Heart right ventricle (tissue), 16 donors: ENCODE data around the gene FRRS1L. TPM values are rescaled to one million over a fixed set of nuclear protein-coding genes. Genes with fewer than 3 reads are reported as not detected.
A peak's percentile ranks its signal among the peaks of the same experiment; 100 is the strongest.

Experiments used
- ATAC-seq, 8 donors: fragments of 200-7000 bp; cut with Tn5 transposase; one replicate each; pipeline ENCODE4 v1.9.1; 2020; ENCODE audit warnings: mild to moderate bottlenecking in 8 of 8, moderate library complexity in 8 of 8, moderate number of reproducible peaks in 1 of 8
- DNase-seq, 2 donors: peaks; one replicate each; pipeline ENCODE4 v3.0.0-alpha.2; 2020
- H3K27ac ChIP-seq, 10 donors: fragments of 200-600 bp; sonication (generic) in 2 of 10; one replicate each; pipeline versions ENCODE4 v1.5.0 to v1.8.0; 2020 to 2022; ENCODE audit warnings: mild to moderate bottlenecking in 3 of 10
- H3K27me3 ChIP-seq, 7 donors: fragments of 200-600 bp; one replicate each; pipeline ENCODE4 v1.8.0; 2021 to 2022; ENCODE audit warnings: mild to moderate bottlenecking in 2 of 7
- H3K36me3 ChIP-seq, 9 donors: fragments of 200-600 bp; sonication (generic) in 1 of 9; one replicate each; pipeline versions ENCODE4 v1.5.0 to v1.8.0; 2020 to 2022; ENCODE audit warnings: mild to moderate bottlenecking in 2 of 9
- H3K4me1 ChIP-seq, 9 donors: fragments of 200-600 bp; sonication (generic) in 1 of 9; one replicate each; pipeline versions ENCODE4 v1.5.0 to v1.8.0; 2020 to 2022; ENCODE audit warnings: mild to moderate bottlenecking in 4 of 9
- H3K4me3 ChIP-seq, 10 donors: fragments of 200-600 bp; sonication (generic) in 2 of 10; one replicate each; pipeline versions ENCODE4 v1.5.0 to v1.8.0; 2020 to 2022; ENCODE audit warnings: mild to moderate bottlenecking in 7 of 10, moderate library complexity in 2 of 10
- H3K9me3 ChIP-seq, 11 donors: fragments of 200-600 bp in 10 of 11; sonication (generic) in 2 of 11; one replicate each; pipeline versions ENCODE4 v1.5.0 to v1.8.0; 2013 to 2022; ENCODE audit warnings: mild to moderate bottlenecking in 2 of 11, control low read depth in 1 of 11, moderate library complexity in 1 of 11
- WGBS, 2 donors: extraction: QIAGEN DNeasy Blood & Tissue Kit; methylation state at CpG; one replicate each; pipeline ENCODE4 v1.1.7; 2013; ENCODE audit warnings: inconsistent platforms in 1 of 2; 5-methylcytosine and 5-hydroxymethylcytosine counted together
- intact Hi-C, 10 donors: fragments of 100-400 bp; cut with DNase I; formaldehyde crosslinking; loops; one replicate each; pipeline versions ENCODE4 v1.11.1 to v1.14.2; 2022
- polyA plus RNA-seq, 2 donors: library from polyadenylated mRNA; stranded (reverse); fragments of 200-250 nt; gene quantifications; one replicate each; pipeline ENCODE4 v1.2.3, GENCODE V29; 2013
- total RNA-seq, 10 donors: library from RNA; stranded (reverse); fragmentation: NEBNext Ultra II Directional in 3 of 10; extraction: Animal tissue kit (Norgen Biotek cat#: 25700) in 3 of 10; gene quantifications; one replicate each; pipeline versions ENCODE4 v1.2.1 to v1.2.4, GENCODE V29; 2021 to 2023
- TF ChIP-seq, protein P1 (sequence below), 9 donors: fragments of 200-600 bp; sonication (generic) in 2 of 9; IDR thresholded peaks; one replicate each; pipeline versions ENCODE4 v1.5.0 to v1.8.0; 2021 to 2022; ENCODE audit warnings: antibody characterized with exemption in 9 of 9, mild to moderate bottlenecking in 5 of 9, moderate library complexity in 1 of 9
- donor health status: Arrhythmogenic right ventricular cardiomyopathy.
- donor health status: ischemic (EF 13 %, LVEDD 7.1; RV severe dilation, severe dysfunction).
- donor health status: healthy with polysubstance abuse.
- donor health status: DM: no; HTN: yes; CAD: no.
- donor health status: DM: no; HTN: no; CAD: no.
- donor health status: ischemic (EF 25% LVEDD 6.9; RV normal size, moderate dysfunction).
- donor health status: ischemic (EF 25% LVEDD 5.7; RV mildly dilated, moderate dysfunction).
- donor health status: healthy.
- donor health status: DM: yes; HTN: yes; CAD: no.
- donor health status: Ischemic cardiomyopathy.
- donor health status: ischemic (EF 35%, LVEDD 5.7; RV mildly dilated, moderate dysfunction).
- donor health status: nonischemic (EF 11% LVEDD 7.7; RV severe dilation, severe dysfunction).
- donor health status: DM: yes; HTN: yes; CAD: no.
- donor health status: PGD.
- donor health status: ischemic (EF 29% LVEDD 5.4; RV normal size, mild dysfunction).
- donor health status: nonischemic (EF 23%, LVEDD 6.1; RV moderate dilation, normal function).

The FRRS1L gene
- total and polyA plus RNA-seq, 12 donors = 0.07 to 3.0 (median 1.3) TPM; not detected in 1

DNA sequence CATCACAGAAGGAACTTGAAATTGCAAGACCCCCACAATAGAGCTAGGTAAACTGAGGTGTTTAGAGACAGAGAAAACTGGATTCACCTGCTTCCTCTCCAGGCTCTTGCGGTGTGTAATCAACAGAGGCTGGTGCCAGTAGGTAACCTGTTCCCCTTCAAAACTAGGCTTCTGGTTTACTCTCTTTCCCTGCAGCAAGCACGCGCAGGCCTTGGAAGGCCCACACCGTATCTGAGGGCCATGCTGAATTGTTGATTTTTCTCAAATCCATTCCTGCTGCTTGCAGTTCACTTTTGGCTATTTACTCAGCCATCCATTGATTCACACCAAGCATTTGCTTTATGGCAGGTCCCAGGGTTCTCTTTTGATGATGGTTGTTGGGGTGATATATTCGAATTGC, 667 bp upstream of the FRRS1L start:
- Histone ChIP-seq H3K27me3 (peaks cover 0 to 65% (median 40%) of the 10 kb centered on the region in 7 donors), H3K4me3 (no peak overlapping the region)
- DNase-seq = no peak

GRCh38 chr9:109166171-109166770, 778 bp downstream of the FRRS1L start:
- Histone ChIP-seq H3K4me1 (no peaks in the 10 kb centered on the region), H3K27ac (no peak overlapping the region), H3K4me3 (no peak overlapping the region), H3K27me3 (peaks cover 0 to 55% (median 40%) of the 10 kb centered on the region in 7 donors), H3K36me3 (no peaks in the 10 kb centered on the region), H3K9me3 (peaks cover 0 to 10% (median 0%) of the 10 kb centered on the region in 11 donors)
- WGBS, 2 donors = 75 to 80% methylated on average over 16 of the region's 16 CpGs
- TF ChIP-seq, protein P1, sequence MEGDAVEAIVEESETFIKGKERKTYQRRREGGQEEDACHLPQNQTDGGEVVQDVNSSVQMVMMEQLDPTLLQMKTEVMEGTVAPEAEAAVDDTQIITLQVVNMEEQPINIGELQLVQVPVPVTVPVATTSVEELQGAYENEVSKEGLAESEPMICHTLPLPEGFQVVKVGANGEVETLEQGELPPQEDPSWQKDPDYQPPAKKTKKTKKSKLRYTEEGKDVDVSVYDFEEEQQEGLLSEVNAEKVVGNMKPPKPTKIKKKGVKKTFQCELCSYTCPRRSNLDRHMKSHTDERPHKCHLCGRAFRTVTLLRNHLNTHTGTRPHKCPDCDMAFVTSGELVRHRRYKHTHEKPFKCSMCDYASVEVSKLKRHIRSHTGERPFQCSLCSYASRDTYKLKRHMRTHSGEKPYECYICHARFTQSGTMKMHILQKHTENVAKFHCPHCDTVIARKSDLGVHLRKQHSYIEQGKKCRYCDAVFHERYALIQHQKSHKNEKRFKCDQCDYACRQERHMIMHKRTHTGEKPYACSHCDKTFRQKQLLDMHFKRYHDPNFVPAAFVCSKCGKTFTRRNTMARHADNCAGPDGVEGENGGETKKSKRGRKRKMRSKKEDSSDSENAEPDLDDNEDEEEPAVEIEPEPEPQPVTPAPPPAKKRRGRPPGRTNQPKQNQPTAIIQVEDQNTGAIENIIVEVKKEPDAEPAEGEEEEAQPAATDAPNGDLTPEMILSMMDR (IDR thresholded peaks at IDR 0.05) = no peak
- intact Hi-C loops = no loop called here
- DNase-seq = no peak
- peak in 1 of 8 donors; percentile 59 for ATAC-seq

More for the DNA sequence above, 667 bp upstream of the FRRS1L start:
- Histone ChIP-seq H3K9me3 (peaks cover 0 to 10% (median 0%) of the 10 kb centered on the region in 11 donors), H3K36me3 (no peaks in the 10 kb centered on the region), H3K27ac (no peak overlapping the region), H3K4me1 (no peaks in the 10 kb centered on the region)
- intact Hi-C loops = no loop called here
- ATAC-seq = no peak
- 91 to 92% methylated on average over 5 of the region's 5 CpGs for WGBS, 2 donors
- TF ChIP-seq, protein P1 (IDR thresholded peaks at IDR 0.05) = no peak

DNA sequence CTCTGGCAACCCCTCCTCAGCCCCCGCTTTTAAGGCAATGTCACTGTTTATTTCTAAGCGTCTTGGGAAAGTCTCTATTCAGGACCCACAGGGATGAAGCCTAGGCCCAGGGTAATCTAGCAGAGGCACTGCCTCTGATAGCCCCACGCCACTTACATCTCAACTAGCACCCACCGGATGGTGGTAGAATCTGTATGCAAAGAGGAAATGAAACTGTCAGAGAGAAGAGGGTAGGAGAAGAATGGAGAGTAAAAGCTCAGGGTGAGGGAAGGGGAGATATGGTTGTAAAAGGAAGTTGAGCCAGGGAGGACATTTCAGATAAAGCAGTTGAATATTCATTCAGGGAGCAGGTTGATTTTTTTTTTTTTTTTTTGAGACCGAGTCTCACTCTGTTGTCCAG, 3.0 kb downstream of the FRRS1L start:
- H3K27me3 ChIP-seq = peaks cover 0 to 42% (median 36%) of the 10 kb centered on the region in 7 donors
- no peaks in the 10 kb centered on the region for H3K36me3 ChIP-seq
- H3K4me3 ChIP-seq = no peak overlapping the region
- peaks cover 0 to 10% (median 0%) of the 10 kb centered on the region in 11 donors for H3K9me3 ChIP-seq
- TF ChIP-seq, protein P1 (IDR thresholded peaks at IDR 0.05) = no peak
- H3K4me1 ChIP-seq = no peaks in the 10 kb centered on the region
- H3K27ac ChIP-seq = no peak overlapping the region
- 76 to 87% methylated on average over 5 of the region's 5 CpGs for WGBS, 2 donors
- ATAC-seq = no peak
- intact Hi-C loops = no loop called here
- DNase-seq = no peak

DNA sequence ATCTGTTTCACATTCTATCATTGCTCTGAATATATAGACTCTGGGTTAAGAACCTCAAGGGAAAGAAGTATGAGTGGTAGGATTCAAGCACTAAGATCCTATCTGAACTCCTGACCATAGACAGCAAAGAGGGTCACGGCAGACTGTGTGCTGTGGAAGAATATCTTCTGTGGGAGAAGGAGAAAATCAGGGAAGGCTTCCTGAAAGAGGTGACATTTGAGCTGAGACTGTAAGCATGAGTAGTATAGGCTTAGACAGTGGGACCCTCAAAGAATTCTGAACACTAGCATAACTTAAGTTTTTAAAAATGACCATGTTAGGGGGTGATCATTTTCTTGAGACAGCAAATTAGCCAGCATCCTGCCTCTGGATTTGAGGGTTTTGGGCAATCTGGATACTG, 3.9 kb downstream of the FRRS1L start:
- Histone ChIP-seq H3K4me1 (no peaks in the 10 kb centered on the region), H3K27me3 (peaks cover 0 to 36% (median 33%) of the 10 kb centered on the region in 7 donors), H3K36me3 (no peaks in the 10 kb centered on the region), H3K27ac (no peak overlapping the region), H3K4me3 (no peak overlapping the region), H3K9me3 (peaks cover 0 to 10% (median 0%) of the 10 kb centered on the region in 11 donors)
- intact Hi-C loops = no loop called here
- DNase-seq (no peak), ATAC-seq (no peak)
- WGBS, 2 donors = 86 to 88% methylated on average over 1 of the region's 1 CpG
- TF ChIP-seq, protein P1 (IDR thresholded peaks at IDR 0.05) = no peak
